GM12875 (cell line): ENCODE measurements around the gene ASB3.
"Not testable (repeated sequence)": the region's sequence is repeated elsewhere in the genome, so short reads cannot be mapped to it uniquely, and the experiment has no call there.

Source experiments
- H3K4me3 ChIP-seq: one replicate; pipeline ENCODE4 v1.5.1; 2011; ENCODE audit warnings: low read depth, low read length, control low read depth
- CTCF ChIP-seq: IDR thresholded peaks from 2 replicates; pipeline ENCODE4 v1.5.1; 2011; ENCODE audit warnings: low read depth, mild to moderate bottlenecking, control low read depth, inconsistent platforms, low read length, moderate library complexity, borderline replicate concordance; ENCODE audit not compliant: insufficient read depth

Gene ASB3

GRCh38 chr2:53690876-53691275, 95.9 kb downstream of the ASB3 start:
- H3K4me3 ChIP-seq = no peak overlapping the region
- TF ChIP-seq CTCF = no peak

GRCh38 chr2:53672881-53673522, 113.8 kb downstream of the ASB3 start:
- no peak overlapping the region for H3K4me3 ChIP-seq
- TF ChIP-seq CTCF = no peak

DNA sequence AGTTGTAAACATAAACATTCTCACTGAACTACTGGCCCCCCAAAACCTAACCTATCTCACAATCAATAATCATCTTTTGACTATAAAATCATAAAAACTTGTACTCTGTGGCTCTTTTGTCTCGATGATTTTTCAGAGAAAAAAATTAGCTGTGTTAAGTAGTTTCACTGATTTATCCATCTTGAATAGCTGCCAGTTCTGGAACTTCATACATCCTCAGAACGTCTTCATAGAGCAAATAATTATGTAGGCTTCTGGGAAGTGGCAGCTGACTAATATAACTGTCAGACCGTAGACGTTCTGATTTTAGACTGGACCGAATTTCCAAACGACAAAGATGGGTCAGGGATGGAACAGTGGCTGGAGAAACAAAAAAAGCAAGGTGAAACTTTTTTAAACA, 116.4 kb downstream of the ASB3 start:
- TF ChIP-seq CTCF = no peak
- H3K4me3 ChIP-seq = no peak overlapping the region

DNA sequence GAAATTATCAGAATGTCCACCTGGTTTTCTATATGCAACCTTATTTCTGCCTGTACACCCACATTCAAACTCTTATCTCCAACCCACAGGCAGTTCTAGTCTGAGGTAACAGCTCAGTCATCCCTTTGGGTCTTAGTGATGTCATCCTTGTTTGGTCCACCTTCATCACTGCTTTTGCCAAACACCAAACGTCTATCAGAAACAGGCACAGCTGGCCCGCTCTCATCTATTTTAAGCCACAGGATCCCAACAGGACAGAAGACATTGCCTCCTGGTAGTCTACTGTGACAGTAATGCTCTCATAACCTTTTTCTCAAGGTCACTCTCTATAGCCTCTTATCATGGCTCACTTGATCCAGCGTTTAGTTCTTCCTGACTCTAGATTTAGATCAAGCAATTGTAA, 118.1 kb downstream of the ASB3 start:
- no peak for TF ChIP-seq CTCF
- H3K4me3 ChIP-seq = no peak overlapping the region

DNA sequence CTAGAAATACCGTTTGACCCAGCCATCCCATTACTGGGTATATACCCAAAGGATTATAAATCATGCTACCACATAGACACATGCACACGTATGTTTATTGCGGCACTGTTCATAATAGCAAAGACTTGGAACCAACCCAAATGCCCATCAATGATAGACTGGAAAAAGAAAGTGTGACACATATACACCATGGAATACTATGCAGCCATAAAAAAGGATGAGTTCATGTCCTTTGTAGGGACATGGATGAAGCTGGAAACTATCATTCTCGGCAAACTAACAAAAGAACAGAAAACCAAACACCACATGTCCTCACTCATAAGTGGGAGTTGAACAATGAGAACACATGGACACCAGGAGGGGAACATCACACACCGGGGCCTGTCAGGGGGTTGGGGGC, 119.6 kb downstream of the ASB3 start:
- not testable (repeated sequence) for H3K4me3 ChIP-seq

DNA sequence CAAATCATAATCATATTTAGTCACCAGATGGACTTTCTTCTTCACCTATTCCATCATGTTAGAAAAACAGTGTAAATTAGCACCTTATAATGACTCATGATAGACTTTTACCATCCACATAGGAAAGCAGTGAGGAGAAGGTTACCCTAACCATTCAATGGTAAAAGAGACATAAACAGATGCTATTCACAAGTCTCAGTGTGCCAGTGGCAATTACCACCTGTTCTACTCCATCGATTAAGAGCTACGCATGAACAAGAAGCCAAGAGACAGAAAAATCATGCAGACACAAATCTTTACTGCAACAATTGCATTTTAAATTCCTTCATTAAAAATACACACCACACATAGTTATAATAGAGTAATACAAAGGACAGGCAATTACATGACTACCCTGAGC, 125.9 kb downstream of the ASB3 start:
- no peak for TF ChIP-seq CTCF
- no peak overlapping the region for H3K4me3 ChIP-seq

GRCh38 chr2:53658474-53658873, 128.3 kb downstream of the ASB3 start:
- H3K4me3 ChIP-seq = not testable (repeated sequence)

DNA sequence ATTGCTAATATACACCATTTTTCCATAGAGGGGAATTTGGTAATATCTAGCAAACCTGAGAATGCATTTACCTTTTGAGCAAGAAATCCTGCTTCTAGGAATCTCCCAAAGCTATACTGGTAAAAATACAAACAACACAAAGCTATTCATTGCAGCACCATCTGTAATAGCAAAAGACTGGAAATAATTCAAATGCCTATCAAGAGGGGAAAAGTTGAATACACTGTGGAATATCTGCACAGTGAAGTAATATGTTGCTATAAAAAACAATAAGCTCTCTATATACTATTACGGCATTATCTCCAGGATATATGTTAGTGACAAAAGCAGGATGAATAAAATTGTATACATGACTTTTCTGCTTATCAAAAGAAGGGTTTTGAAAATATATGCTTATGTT, 131.5 kb downstream of the ASB3 start:
- H3K4me3 ChIP-seq = no peak overlapping the region
- no peak for TF ChIP-seq CTCF
